ENCODE data around the gene LTBP2. TPM values are rescaled to one million over a fixed set of nuclear protein-coding genes. Genes with fewer than 3 reads are reported as not detected.

Gene LTBP2
- total and polyA plus RNA-seq, 8 donors: 2.9 to 36.2 (median 7.9) TPM

- peaks cover 0 to 38% (median 12%) of the 10 kb centered on the region in 3 donors for H3K27me3 ChIP-seq
- intact Hi-C loops (cut with DNase I; ENCODE audit: low total_unique reads): loop anchor here (5.0 kb wide), 1 partner anchor 113 kb away; no protein-coding TSS in a partner anchor
- no peak for TF ChIP-seq CTCF (IDR thresholded peaks at IDR 0.05)
- H3K4me1 ChIP-seq: peaks cover 34 to 73% (median 40%) of the 10 kb centered on the region in 4 donors
- no peak overlapping the region for H3K4me3 ChIP-seq
- H3K36me3 ChIP-seq: no peaks in the 10 kb centered on the region
- DNase-seq: no peak
- H3K27ac ChIP-seq: no peak overlapping the region
- H3K9me3 ChIP-seq: no peaks in the 10 kb centered on the region
- 80 to 87% (median 83%) methylated on average over 8 of the region's 8 CpGs for WGBS, 5 donors
Measured at GRCh38 chr14:74614508-74615495, 2.8 kb upstream of the LTBP2 start.

GRCh38 chr14:74613211-74613914 is 1.3 kb upstream of the LTBP2 start:
- Histone ChIP-seq H3K27me3 (peaks cover 0 to 29% (median 12%) of the 10 kb centered on the region in 3 donors), H3K27ac (peak overlapping the region in 1 of 5 donors; percentile 46), H3K36me3 (no peaks in the 10 kb centered on the region), H3K9me3 (no peaks in the 10 kb centered on the region), H3K4me1 (peaks cover 22 to 71% (median 41%) of the 10 kb centered on the region in 4 donors), H3K4me3 (peak overlapping the region in 1 of 4 donors; percentile 85)
- TF ChIP-seq EP300 (IDR thresholded peaks at IDR 0.05) (no peak), POLR2A (IDR thresholded peaks at IDR 0.05) (no peak), CTCF (IDR thresholded peaks at IDR 0.05) (no peak), POLR2AphosphoS5 (IDR thresholded peaks at IDR 0.05) (no peak)
- DNase-seq: no peak
- 64 to 77% (median 67%) methylated on average over 11 to 16 of the region's 16 CpGs for WGBS, 5 donors
- intact Hi-C loops (cut with DNase I; ENCODE audit: low total_unique reads): loop anchor here (5.0 kb wide), 1 partner anchor 111 kb away; no protein-coding TSS in a partner anchor

GRCh38 chr14:74612350-74613021 is 449 bp upstream of the LTBP2 start:
- H3K9me3 ChIP-seq: no peaks in the 10 kb centered on the region
- intact Hi-C loops (cut with DNase I; ENCODE audit: low total_unique reads): loop anchor here (5.0 kb wide), 1 partner anchor 110 kb away; no protein-coding TSS in a partner anchor
- 5 to 16% (median 7%) methylated on average over 20 to 69 of the region's 69 CpGs for WGBS, 5 donors
- TF ChIP-seq CTCF (IDR thresholded peaks at IDR 0.05): peak in 5 of 7 experiments; percentile 6 to 89 (median 54)
- no peak for TF ChIP-seq POLR2A (IDR thresholded peaks at IDR 0.05)
- peak overlapping the region; percentile 9 to 70 (median 47) for H3K27ac ChIP-seq
- H3K27me3 ChIP-seq: peaks cover 0 to 29% (median 12%) of the 10 kb centered on the region in 3 donors
- H3K36me3 ChIP-seq: no peaks in the 10 kb centered on the region
- H3K4me3 ChIP-seq: peak overlapping the region; percentile 53 to 85 (median 67)
- peaks cover 20 to 62% (median 41%) of the 10 kb centered on the region in 4 donors for H3K4me1 ChIP-seq
- peak; percentile 81 to 94 for DNase-seq

Data from stomach (tissue), 9 donors.